Esophagus (tissue), 2 donors: ENCODE measurements around the gene SPNS2. TPM values are rescaled to one million over a fixed set of nuclear protein-coding genes. Genes with fewer than 3 reads are reported as not detected.
A peak's percentile ranks its signal among the peaks of the same experiment; 100 is the strongest.

Experiments
- H3K27ac ChIP-seq, 2 donors: one replicate each; pipeline ENCODE4 v1.5.1; 2013; ENCODE audit warnings: low read depth in 2 of 2, mild to moderate bottlenecking in 2 of 2, inconsistent platforms in 1 of 2, low read length in 1 of 2, moderate library complexity in 1 of 2
- H3K27me3 ChIP-seq, 2 donors: one replicate each; pipeline ENCODE4 v1.6.1; 2013; ENCODE audit warnings: low read length in 2 of 2, control low read depth in 1 of 2, mild to moderate bottlenecking in 1 of 2; ENCODE audit not compliant: insufficient read depth in 2 of 2, control insufficient read depth in 1 of 2
- H3K36me3 ChIP-seq, 2 donors: one replicate each; pipeline ENCODE4 v1.6.1; 2013; ENCODE audit warnings: low read length in 1 of 2; ENCODE audit not compliant: control insufficient read depth in 2 of 2, insufficient read depth in 2 of 2
- H3K4me1 ChIP-seq, 2 donors: one replicate each; pipeline ENCODE4 v1.6.1; 2013; ENCODE audit warnings: low read length in 1 of 2; ENCODE audit not compliant: control insufficient read depth in 2 of 2, insufficient read depth in 2 of 2
- H3K4me3 ChIP-seq, 2 donors: one replicate each; pipeline ENCODE4 v1.5.1; 2013; ENCODE audit warnings: low read length in 2 of 2, mild to moderate bottlenecking in 2 of 2, low read depth in 1 of 2, moderate library complexity in 1 of 2
- H3K9me3 ChIP-seq, 2 donors: one replicate each; pipeline ENCODE4 v1.6.1; 2013; ENCODE audit warnings: mild to moderate bottlenecking in 2 of 2, low read depth in 1 of 2, low read length in 1 of 2, moderate library complexity in 1 of 2; ENCODE audit not compliant: control insufficient read depth in 2 of 2, insufficient read depth in 1 of 2
- WGBS, 2 donors: extraction: QIAGEN DNeasy Blood & Tissue Kit; methylation state at CpG; one replicate each; pipeline ENCODE4 v1.1.7; 2013; 5-methylcytosine and 5-hydroxymethylcytosine counted together
- polyA plus RNA-seq, 2 donors: library from polyadenylated mRNA; stranded (reverse); fragments of 200-250 nt; gene quantifications; one replicate each; pipeline ENCODE4 v1.2.3, GENCODE V29; 2013
- donor health status: healthy with polysubstance abuse.
- donor health status: Bipolar disorder and iron deficiency.

SPNS2 gene
- polyA plus RNA-seq, 2 donors: 95.3 to 238 TPM

- 83 to 88% methylated on average over 12 of the region's 12 CpGs for WGBS, 2 donors
Measured at GRCh38 chr17:4469552-4469951, 29.1 kb upstream of the SPNS2 start.

GRCh38 chr17:4472286-4472685 is 26.4 kb upstream of the SPNS2 start:
- H3K4me1 ChIP-seq: peaks cover 6 to 15% of the 10 kb centered on the region in 2 donors
- no peaks in the 10 kb centered on the region for H3K36me3 ChIP-seq
- no peak overlapping the region for H3K27ac ChIP-seq
- H3K27me3 ChIP-seq: no peaks in the 10 kb centered on the region
- no peak overlapping the region for H3K4me3 ChIP-seq
- H3K9me3 ChIP-seq: no peaks in the 10 kb centered on the region
- WGBS, 2 donors: 86 to 92% methylated on average over 3 of the region's 3 CpGs

More at GRCh38 chr17:4469552-4469951, 29.1 kb upstream of the SPNS2 start:
- H3K27ac ChIP-seq: no peak overlapping the region
- H3K9me3 ChIP-seq: no peaks in the 10 kb centered on the region
- H3K27me3 ChIP-seq: no peaks in the 10 kb centered on the region
- peaks cover 0 to 2% of the 10 kb centered on the region in 2 donors for H3K4me1 ChIP-seq
- H3K36me3 ChIP-seq: no peaks in the 10 kb centered on the region
- no peak overlapping the region for H3K4me3 ChIP-seq

GRCh38 chr17:4474093-4474492 is 24.6 kb upstream of the SPNS2 start:
- WGBS, 2 donors: 57 to 71% methylated on average over 13 of the region's 13 CpGs
- no peak overlapping the region for H3K4me3 ChIP-seq
- H3K9me3 ChIP-seq: no peaks in the 10 kb centered on the region
- no peaks in the 10 kb centered on the region for H3K27me3 ChIP-seq
- H3K36me3 ChIP-seq: no peaks in the 10 kb centered on the region
- peaks cover 6 to 19% of the 10 kb centered on the region in 2 donors for H3K4me1 ChIP-seq
- H3K27ac ChIP-seq: no peak overlapping the region

GRCh38 chr17:4475001-4475400 is 23.7 kb upstream of the SPNS2 start:
- H3K4me3 ChIP-seq: no peak overlapping the region
- no peaks in the 10 kb centered on the region for H3K9me3 ChIP-seq
- no peaks in the 10 kb centered on the region for H3K27me3 ChIP-seq
- peaks cover 9 to 23% of the 10 kb centered on the region in 2 donors for H3K4me1 ChIP-seq
- H3K36me3 ChIP-seq: no peaks in the 10 kb centered on the region
- H3K27ac ChIP-seq: no peak overlapping the region
- WGBS, 2 donors: 79% methylated on average over 9 of the region's 9 CpGs

- WGBS, 2 donors: 87 to 88% methylated on average over 7 of the region's 7 CpGs
Measured at GRCh38 chr17:4475463-4475862, 23.2 kb upstream of the SPNS2 start.

DNA sequence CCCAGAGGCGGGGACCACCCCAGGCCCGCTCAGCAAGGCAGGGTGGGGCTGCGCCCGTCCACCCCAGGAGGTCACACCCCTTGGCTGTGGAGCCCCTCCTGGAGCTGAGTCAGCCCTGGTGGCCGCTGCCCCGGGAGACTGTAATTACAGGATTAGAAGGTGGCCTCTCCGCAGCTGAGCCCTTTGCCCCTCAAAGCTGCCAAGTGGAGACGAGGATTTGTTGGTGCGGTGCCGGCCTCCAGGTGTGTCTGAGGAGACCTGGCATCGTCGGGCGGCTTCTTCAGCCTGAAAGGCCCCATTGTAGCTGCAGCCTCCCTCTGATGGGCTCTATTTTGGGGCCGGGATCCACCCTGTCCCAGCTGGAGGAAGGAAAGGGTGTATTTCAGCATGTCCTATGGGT is 22.7 kb upstream of the SPNS2 start:
- peaks cover 9 to 23% of the 10 kb centered on the region in 2 donors for H3K4me1 ChIP-seq
- H3K9me3 ChIP-seq: no peaks in the 10 kb centered on the region
- peak overlapping the region in 1 of 2 donors; percentile 25 for H3K27ac ChIP-seq
- no peaks in the 10 kb centered on the region for H3K36me3 ChIP-seq
- H3K4me3 ChIP-seq: no peak overlapping the region
- WGBS, 2 donors: 44 to 47% methylated on average over 12 to 14 of the region's 14 CpGs
- H3K27me3 ChIP-seq: no peaks in the 10 kb centered on the region

More at GRCh38 chr17:4475463-4475862, 23.2 kb upstream of the SPNS2 start:
- no peaks in the 10 kb centered on the region for H3K9me3 ChIP-seq
- H3K4me1 ChIP-seq: peaks cover 9 to 23% of the 10 kb centered on the region in 2 donors
- no peak overlapping the region for H3K4me3 ChIP-seq
- H3K27me3 ChIP-seq: no peaks in the 10 kb centered on the region
- H3K27ac ChIP-seq: no peak overlapping the region
- no peaks in the 10 kb centered on the region for H3K36me3 ChIP-seq

- Histone ChIP-seq H3K4me3 (peak overlapping the region in 1 of 2 donors; percentile 24), H3K27me3 (no peaks in the 10 kb centered on the region), H3K36me3 (no peaks in the 10 kb centered on the region), H3K4me1 (peaks cover 9 to 23% of the 10 kb centered on the region in 2 donors), H3K9me3 (no peaks in the 10 kb centered on the region), H3K27ac (peak overlapping the region in 1 of 2 donors; percentile 69)
- WGBS, 2 donors: 55 to 57% methylated on average over 19 of the region's 19 CpGs
Measured at GRCh38 chr17:4476511-4477070, 22.1 kb upstream of the SPNS2 start.

GRCh38 chr17:4477255-4477791 is 21.4 kb upstream of the SPNS2 start:
- peak overlapping the region in 1 of 2 donors; percentile 24 for H3K4me3 ChIP-seq
- H3K36me3 ChIP-seq: no peaks in the 10 kb centered on the region
- no peaks in the 10 kb centered on the region for H3K27me3 ChIP-seq
- peaks cover 9 to 23% of the 10 kb centered on the region in 2 donors for H3K4me1 ChIP-seq
- H3K9me3 ChIP-seq: no peaks in the 10 kb centered on the region
- WGBS, 2 donors: 66 to 70% methylated on average over 10 of the region's 10 CpGs
- H3K27ac ChIP-seq: peak overlapping the region; percentile 16 to 69

DNA sequence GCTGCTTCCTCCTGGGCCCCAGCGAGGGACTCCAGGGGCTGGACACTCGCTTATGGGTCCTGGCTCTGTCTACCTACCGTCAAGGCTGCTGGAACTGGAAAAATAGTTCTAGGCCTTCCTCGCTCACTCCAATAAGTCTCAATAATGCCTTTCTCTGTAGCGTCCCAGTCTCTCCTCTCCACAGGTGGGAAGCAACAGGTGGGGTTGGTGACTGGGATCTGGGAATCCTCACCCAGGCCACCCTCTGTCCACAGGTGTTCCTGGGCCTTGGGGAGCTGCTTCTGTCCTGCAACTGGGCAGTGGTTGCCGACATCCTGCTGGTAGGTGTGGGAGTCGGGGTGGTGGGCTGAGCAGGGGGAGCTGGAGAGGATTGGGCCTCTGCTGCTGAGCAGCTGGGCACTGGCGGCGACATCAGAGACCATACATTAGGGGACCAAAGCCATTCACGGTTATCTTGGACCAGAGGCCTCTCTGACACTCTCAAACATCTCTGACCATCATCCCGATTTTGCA is 20.3 kb upstream of the SPNS2 start:
- 86 to 92% methylated on average over 11 of the region's 11 CpGs for WGBS, 2 donors
- Histone ChIP-seq H3K4me1 (peaks cover 9 to 28% of the 10 kb centered on the region in 2 donors), H3K9me3 (no peaks in the 10 kb centered on the region), H3K27ac (no peak overlapping the region), H3K4me3 (no peak overlapping the region), H3K27me3 (no peaks in the 10 kb centered on the region), H3K36me3 (no peaks in the 10 kb centered on the region)
